ENCODE results near the gene DPH1.

DPH1 gene

GRCh38 chr17:2068519-2069051, 38.6 kb downstream of the DPH1 start:
- H3K18ac ChIP-seq (ENCODE audit: low read length): no peak overlapping the region
- no peak overlapping the region for H3K9ac ChIP-seq (ENCODE audit: low read length)
- no peak overlapping the region for H2BK5ac ChIP-seq (ENCODE audit: low read length)
- H3K4ac ChIP-seq (ENCODE audit: low read depth, low read length): no peak overlapping the region
- no peak overlapping the region for H3K4me2 ChIP-seq (ENCODE audit: low read length)
- no peaks in the 10 kb centered on the region for H3K27me3 ChIP-seq (ENCODE audit: insufficient read depth, low read length, poor library complexity)
- no peaks in the 10 kb centered on the region for H3K79me2 ChIP-seq (ENCODE audit: control insufficient read depth, insufficient read depth, low read length)
- H4K5ac ChIP-seq (ENCODE audit: low read length): no peak overlapping the region
- no peak overlapping the region for H2AK5ac ChIP-seq (ENCODE audit: low read length)
- H3K4me1 ChIP-seq (ENCODE audit: control insufficient read depth, low read depth, low read length): peaks cover 2% of the 10 kb centered on the region
- no peak overlapping the region for H2BK120ac ChIP-seq (ENCODE audit: low read depth, low read length)
- DNase-seq: no peak
- no peaks in the 10 kb centered on the region for H3K79me1 ChIP-seq (ENCODE audit: low read length)
- WGBS (ENCODE audit: extremely low coverage, insufficient coverage, low lambda C conversion rate): no CpG with 5 or more reads among the region's 15 CpGs
- no peak overlapping the region for H3K23ac ChIP-seq (ENCODE audit: low read length)
- H3K56ac ChIP-seq (ENCODE audit: low read length): no peak overlapping the region
- H3K4me3 ChIP-seq (ENCODE audit: low read length): no peak overlapping the region
- H3K36me3 ChIP-seq (ENCODE audit: control insufficient read depth, insufficient read depth, low read length): no peaks in the 10 kb centered on the region
- H2BK15ac ChIP-seq (replicated peaks; ENCODE audit: low read depth): no peak overlapping the region
- H3K27ac ChIP-seq (ENCODE audit: low read depth, low read length): no peak overlapping the region
- no peak overlapping the region for H4K8ac ChIP-seq (ENCODE audit: low read depth, low read length)

- H3K36me3 ChIP-seq (ENCODE audit: control insufficient read depth, insufficient read depth, low read length): no peaks in the 10 kb centered on the region
- H3K4me2 ChIP-seq (ENCODE audit: low read length): no peak overlapping the region
- H3K18ac ChIP-seq (ENCODE audit: low read length): no peak overlapping the region
- H3K9ac ChIP-seq (ENCODE audit: low read length): no peak overlapping the region
- H2BK5ac ChIP-seq (ENCODE audit: low read length): no peak overlapping the region
- H4K8ac ChIP-seq (ENCODE audit: low read depth, low read length): no peak overlapping the region
- no peak overlapping the region for H3K56ac ChIP-seq (ENCODE audit: low read length)
- no peaks in the 10 kb centered on the region for H3K27me3 ChIP-seq (ENCODE audit: insufficient read depth, low read length, poor library complexity)
- no peaks in the 10 kb centered on the region for H3K79me1 ChIP-seq (ENCODE audit: low read length)
- no CpG with 5 or more reads among the region's 13 CpGs for WGBS (ENCODE audit: extremely low coverage, insufficient coverage, low lambda C conversion rate)
- H3K23ac ChIP-seq (ENCODE audit: low read length): no peak overlapping the region
- no peak overlapping the region for H2BK15ac ChIP-seq (replicated peaks; ENCODE audit: low read depth)
- no peak overlapping the region for H2BK120ac ChIP-seq (ENCODE audit: low read depth, low read length)
- no peaks in the 10 kb centered on the region for H3K4me1 ChIP-seq (ENCODE audit: control insufficient read depth, low read depth, low read length)
- DNase-seq: peak; percentile 77
- H3K4ac ChIP-seq (ENCODE audit: low read depth, low read length): no peak overlapping the region
- no peak overlapping the region for H4K5ac ChIP-seq (ENCODE audit: low read length)
- no peak overlapping the region for H2AK5ac ChIP-seq (ENCODE audit: low read length)
- H3K4me3 ChIP-seq (ENCODE audit: low read length): no peak overlapping the region
- no peaks in the 10 kb centered on the region for H3K79me2 ChIP-seq (ENCODE audit: control insufficient read depth, insufficient read depth, low read length)
- H3K27ac ChIP-seq (ENCODE audit: low read depth, low read length): no peak overlapping the region
Observed at GRCh38 chr17:2070241-2071023, 40.5 kb downstream of the DPH1 start.

GRCh38 chr17:2071024-2071385, 41.1 kb downstream of the DPH1 start:
- Histone ChIP-seq H3K4ac (ENCODE audit: low read depth, low read length) (no peak overlapping the region), H3K18ac (ENCODE audit: low read length) (no peak overlapping the region), H3K79me2 (ENCODE audit: control insufficient read depth, insufficient read depth, low read length) (no peaks in the 10 kb centered on the region), H2AK5ac (ENCODE audit: low read length) (no peak overlapping the region), H3K9ac (ENCODE audit: low read length) (no peak overlapping the region), H3K23ac (ENCODE audit: low read length) (no peak overlapping the region), H3K4me3 (ENCODE audit: low read length) (no peak overlapping the region), H4K8ac (ENCODE audit: low read depth, low read length) (no peak overlapping the region), H3K36me3 (ENCODE audit: control insufficient read depth, insufficient read depth, low read length) (no peaks in the 10 kb centered on the region), H3K79me1 (ENCODE audit: low read length) (no peaks in the 10 kb centered on the region), H2BK15ac (replicated peaks; ENCODE audit: low read depth) (no peak overlapping the region), H3K4me2 (ENCODE audit: low read length) (no peak overlapping the region), H3K27ac (ENCODE audit: low read depth, low read length) (no peak overlapping the region), H3K56ac (ENCODE audit: low read length) (peak overlapping the region; percentile 25), H2BK5ac (ENCODE audit: low read length) (no peak overlapping the region), H2BK120ac (ENCODE audit: low read depth, low read length) (no peak overlapping the region), H3K27me3 (ENCODE audit: insufficient read depth, low read length, poor library complexity) (no peaks in the 10 kb centered on the region), H4K5ac (ENCODE audit: low read length) (no peak overlapping the region), H3K4me1 (ENCODE audit: control insufficient read depth, low read depth, low read length) (peaks cover 3% of the 10 kb centered on the region)
- DNase-seq: no peak
- no CpG with 5 or more reads among the region's 6 CpGs for whole genome bisulfite sequencing (ENCODE audit: extremely low coverage, insufficient coverage, low lambda C conversion rate)

GRCh38 chr17:2071455-2072281, 41.7 kb downstream of the DPH1 start:
- Histone ChIP-seq H3K56ac (ENCODE audit: low read length) (no peak overlapping the region), H2BK120ac (ENCODE audit: low read depth, low read length) (no peak overlapping the region), H2BK5ac (ENCODE audit: low read length) (no peak overlapping the region), H3K23ac (ENCODE audit: low read length) (no peak overlapping the region), H3K4ac (ENCODE audit: low read depth, low read length) (no peak overlapping the region), H3K36me3 (ENCODE audit: control insufficient read depth, insufficient read depth, low read length) (no peaks in the 10 kb centered on the region), H3K79me1 (ENCODE audit: low read length) (no peaks in the 10 kb centered on the region), H3K4me1 (ENCODE audit: control insufficient read depth, low read depth, low read length) (peaks cover 3% of the 10 kb centered on the region), H3K4me3 (ENCODE audit: low read length) (no peak overlapping the region), H4K8ac (ENCODE audit: low read depth, low read length) (no peak overlapping the region), H3K18ac (ENCODE audit: low read length) (no peak overlapping the region), H3K27me3 (ENCODE audit: insufficient read depth, low read length, poor library complexity) (no peaks in the 10 kb centered on the region), H3K27ac (ENCODE audit: low read depth, low read length) (no peak overlapping the region), H3K79me2 (ENCODE audit: control insufficient read depth, insufficient read depth, low read length) (no peaks in the 10 kb centered on the region), H3K4me2 (ENCODE audit: low read length) (no peak overlapping the region), H2BK15ac (replicated peaks; ENCODE audit: low read depth) (no peak overlapping the region), H3K9ac (ENCODE audit: low read length) (no peak overlapping the region), H4K5ac (ENCODE audit: low read length) (no peak overlapping the region), H2AK5ac (ENCODE audit: low read length) (no peak overlapping the region)
- DNase-seq: no peak
- WGBS (ENCODE audit: extremely low coverage, insufficient coverage, low lambda C conversion rate): no CpG with 5 or more reads among the region's 31 CpGs

- Histone ChIP-seq H3K27me3 (ENCODE audit: insufficient read depth, low read length, poor library complexity) (no peaks in the 10 kb centered on the region), H4K5ac (ENCODE audit: low read length) (no peak overlapping the region), H3K36me3 (ENCODE audit: control insufficient read depth, insufficient read depth, low read length) (no peaks in the 10 kb centered on the region), H3K4me1 (ENCODE audit: control insufficient read depth, low read depth, low read length) (peaks cover 3% of the 10 kb centered on the region), H2BK15ac (replicated peaks; ENCODE audit: low read depth) (no peak overlapping the region), H3K27ac (ENCODE audit: low read depth, low read length) (no peak overlapping the region), H3K56ac (ENCODE audit: low read length) (no peak overlapping the region), H3K4me3 (ENCODE audit: low read length) (no peak overlapping the region), H3K79me2 (ENCODE audit: control insufficient read depth, insufficient read depth, low read length) (no peaks in the 10 kb centered on the region), H4K8ac (ENCODE audit: low read depth, low read length) (no peak overlapping the region), H2AK5ac (ENCODE audit: low read length) (no peak overlapping the region), H3K79me1 (ENCODE audit: low read length) (no peaks in the 10 kb centered on the region), H3K18ac (ENCODE audit: low read length) (no peak overlapping the region), H3K4me2 (ENCODE audit: low read length) (no peak overlapping the region), H3K4ac (ENCODE audit: low read depth, low read length) (no peak overlapping the region), H3K23ac (ENCODE audit: low read length) (no peak overlapping the region), H2BK5ac (ENCODE audit: low read length) (no peak overlapping the region), H3K9ac (ENCODE audit: low read length) (no peak overlapping the region), H2BK120ac (ENCODE audit: low read depth, low read length) (no peak overlapping the region)
- WGBS (ENCODE audit: extremely low coverage, insufficient coverage, low lambda C conversion rate): no CpG with 5 or more reads among the region's 10 CpGs
- no peak for DNase-seq
Observed at GRCh38 chr17:2074919-2075318, 45.0 kb downstream of the DPH1 start.
